SK-N-SH (cell line): Measurements from ENCODE around the gene LRRC45. TPM values are rescaled to one million over a fixed set of nuclear protein-coding genes. Genes with fewer than 3 reads are reported as not detected.

Source experiments
- CTCF ChIA-PET: fragments of 300-600, 350-600 bp; formaldehyde crosslinking; extraction: SDS; loops from one replicate; lab custom pipeline; 2021; lab: Yijun Ruan, JAX
- POLR2A ChIA-PET: fragments of 350-600 bp; sonication (Branson Sonifier 250); formaldehyde crosslinking; extraction: SDS; loops from one replicate; lab custom pipeline; 2020; ENCODE audit warnings: antibody characterized with exemption, inconsistent platforms; lab: Yijun Ruan, JAX
- DNase-seq: peaks from one replicate; pipeline ENCODE4 v3.0.0; 2012
- H2AFZ ChIP-seq: fragments of 200-600 bp; sonication (generic); 2 replicates; pipeline ENCODE4 v1.8.1; 2016; ENCODE audit warnings: antibody characterized with exemption, mild to moderate bottlenecking, low read depth
- H3F3A ChIP-seq: fragments of 200-600 bp; sonication (generic); replicated peaks from 2 replicates; pipeline ENCODE3; 2016; ENCODE audit warnings: antibody characterized with exemption, mild to moderate bottlenecking; ENCODE audit not compliant: insufficient read depth
- H3K27ac ChIP-seq, 2 experiments: fragments of 200-500 bp in 1 of 2; fragments of 200-600 bp in 1 of 2; sonication (Bioruptor generic) in 1 of 2; sonication (generic), shearing (Covaris generic) in 1 of 2; 2 replicates each; pipeline versions ENCODE4 v1.5.1 to v1.6.1; 2014 to 2016; ENCODE audit warnings: low read depth in 2 of 2, inconsistent platforms in 1 of 2, low read length in 1 of 2, mild to moderate bottlenecking in 1 of 2, mixed read lengths in 1 of 2
- H3K27me3 ChIP-seq: fragments of 200-600 bp; sonication (generic), shearing (Covaris generic); 2 replicates; pipeline ENCODE4 v1.6.1; 2016; ENCODE audit warnings: mixed run types; ENCODE audit not compliant: insufficient read depth
- H3K36me3 ChIP-seq, 2 experiments: fragments of 200-500 bp in 1 of 2; fragments of 200-600 bp in 1 of 2; sonication (Bioruptor generic) in 1 of 2; sonication (generic) in 1 of 2; replicated peaks in 1 of 2; 2 replicates each; pipeline versions ENCODE3 to v1.5.1; 2014 to 2016; ENCODE audit warnings: low read length in 1 of 2, mild to moderate bottlenecking in 1 of 2; ENCODE audit not compliant: insufficient read depth in 2 of 2, control insufficient read depth in 1 of 2
- H3K4me1 ChIP-seq, 2 experiments: fragments of 200-500 bp in 1 of 2; fragments of 200-600 bp in 1 of 2; sonication (Bioruptor generic) in 1 of 2; sonication (generic), shearing (Covaris generic) in 1 of 2; 2 replicates each; pipeline versions ENCODE4 v1.5.1 to v1.6.1; 2014 to 2016; ENCODE audit warnings: low read depth in 1 of 2, low read length in 1 of 2, mixed run types in 1 of 2; ENCODE audit not compliant: insufficient read depth in 2 of 2, control insufficient read depth in 1 of 2
- H3K4me2 ChIP-seq: fragments of 200-600 bp; sonication (generic), shearing (Covaris generic); 2 replicates; pipeline ENCODE4 v1.6.1; 2017; ENCODE audit warnings: mixed run types
- H3K4me3 ChIP-seq, 2 experiments: fragments of 200-500 bp in 1 of 2; fragments of 200-600 bp in 1 of 2; sonication (Bioruptor generic) in 1 of 2; sonication (generic), shearing (Covaris generic) in 1 of 2; 2 replicates each; pipeline versions ENCODE4 v1.5.1 to v1.8.1; 2014 to 2016; ENCODE audit warnings: low read depth in 2 of 2, inconsistent platforms in 1 of 2, low read length in 1 of 2, mild to moderate bottlenecking in 1 of 2, mixed read lengths in 1 of 2, moderate library complexity in 1 of 2
- H3K79me2 ChIP-seq: fragments of 200-600 bp; sonication (generic); 2 replicates; pipeline ENCODE4 v1.8.1; 2017; ENCODE audit warnings: mild to moderate bottlenecking; ENCODE audit not compliant: insufficient read depth
- H3K9ac ChIP-seq: fragments of 200-600 bp; sonication (generic); 2 replicates; pipeline ENCODE4 v1.6.1; 2017; ENCODE audit warnings: mixed run types
- H3K9me2 ChIP-seq: fragments of 200-600 bp; sonication (generic); 2 replicates; pipeline ENCODE4 v1.6.1; 2017; ENCODE audit warnings: mixed run types
- H3K9me3 ChIP-seq: fragments of 200-600 bp; sonication (generic); 2 replicates; pipeline ENCODE4 v1.6.1; 2017; ENCODE audit warnings: mixed run types, mild to moderate bottlenecking, moderate library complexity
- H4K20me1 ChIP-seq: fragments of 200-600 bp; sonication (generic); 2 replicates; pipeline ENCODE4 v1.6.1; 2017; ENCODE audit warnings: mild to moderate bottlenecking, mixed run types; ENCODE audit not compliant: insufficient read depth
- EZH2phosphoT487 ChIP-seq: fragments of 200-600 bp; sonication (generic); IDR thresholded peaks from 2 replicates; pipeline ENCODE4 v1.6.1; 2017; ENCODE audit warnings: low read depth, mixed run types, mild to moderate bottlenecking, antibody characterized with exemption, moderate library complexity, borderline replicate concordance
- GABPA ChIP-seq: IDR thresholded peaks from 2 replicates; pipeline ENCODE4 v1.4.0; 2012; ENCODE audit warnings: low read depth, mild to moderate bottlenecking
- GATA2 ChIP-seq: sonication (generic); formaldehyde crosslinking; IDR thresholded peaks from 2 replicates; pipeline ENCODE4 v1.5.0; 2020; ENCODE audit warnings: mild to moderate bottlenecking, missing genetic modification reagents
- MEF2A ChIP-seq: IDR thresholded peaks from 2 replicates; pipeline ENCODE4 v1.4.0; 2012; ENCODE audit warnings: low read depth, borderline replicate concordance
- MXI1 ChIP-seq: IDR thresholded peaks from 2 replicates; pipeline ENCODE4 v1.6.1; 2012; ENCODE audit warnings: mild to moderate bottlenecking, low read depth, low read length, improper control_type of control experiment
- RXRA ChIP-seq: IDR thresholded peaks from 2 replicates; pipeline ENCODE4 v1.4.0; 2012; ENCODE audit warnings: low read depth, mild to moderate bottlenecking, borderline replicate concordance
- TCF12 ChIP-seq: IDR thresholded peaks from 2 replicates; pipeline ENCODE4 v1.4.0; 2012
- YY1 ChIP-seq: IDR thresholded peaks from 2 replicates; pipeline ENCODE4 v1.4.0; 2012; ENCODE audit warnings: low read depth, mild to moderate bottlenecking
- WGBS: methylation state at CpG from one replicate; pipeline ENCODE4 v1.1.6; 2017; ENCODE audit warnings: low lambda C conversion rate; 5-methylcytosine and 5-hydroxymethylcytosine counted together
- polyA plus RNA-seq, 3 experiments: library from polyadenylated mRNA; depleted of rRNA; stranded (reverse); fragments of >200 nt; gene quantifications; 2 replicates each; pipeline ENCODE4 v1.2.3, GENCODE V29; 2012
- TF ChIP-seq, protein P1 (sequence below): IDR thresholded peaks from 2 replicates; pipeline ENCODE4 v1.4.0; 2012; ENCODE audit warnings: low read depth, borderline replicate concordance

LRRC45 gene
- polyA plus RNA-seq, 1 of the 3 experiments (the other 2 are of a cell fraction) = 31.5 TPM

DNA sequence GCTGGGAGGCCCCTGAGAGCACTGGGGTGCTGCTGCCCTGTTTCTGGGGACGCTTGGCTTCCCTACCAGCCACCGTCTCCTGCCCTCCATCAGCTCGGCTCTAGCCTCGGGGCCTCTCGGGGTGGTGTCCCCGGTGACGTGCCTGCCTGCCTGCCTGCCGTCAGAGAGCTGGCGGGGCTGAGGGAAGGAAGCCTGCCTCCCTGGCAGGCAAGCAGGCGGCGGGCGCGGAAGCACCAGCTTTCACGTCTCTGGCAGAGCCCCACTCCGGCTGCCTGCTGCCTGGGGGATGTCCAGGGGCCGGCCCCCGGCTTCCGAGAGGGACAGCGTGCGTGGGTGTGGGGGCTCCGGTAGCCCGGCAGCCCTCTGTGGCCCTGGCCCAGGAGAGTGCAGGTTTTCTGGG lies 9.8 kb upstream of the LRRC45 start:
- ChIA-PET CTCF (interaction anchor here (0.6 to 35.7 kb wide), 11 partner anchors 8 to 144 kb away, joined by 3 to 1216 read pairs (median 6); partner anchors contain the start of genes CENPX, DCXR, LRRC45 and MAFG), POLR2A (interaction anchor here (0.6 to 1.0 kb wide), 4 partner anchors 35 to 85 kb away, joined by 3 to 4 read pairs (median 3); partner anchors contain the start of gene FASN)
- peaks cover 4% of the 10 kb centered on the region; the same call in 1 of the 2 replicates for H3K79me2 ChIP-seq
- peaks cover 1 to 12% of the 10 kb centered on the region in 2 experiments for H3K36me3 ChIP-seq
- H3K4me2 ChIP-seq = no peak overlapping the region
- TF ChIP-seq MXI1 (peak; percentile 33; the same call in 1 of the 2 replicates), EZH2phosphoT487 (no peak)
- WGBS = 78% methylated on average over 17 of the region's 22 CpGs
- H3K27me3 ChIP-seq = no peaks in the 10 kb centered on the region
- H3K27ac ChIP-seq = peak overlapping the region in 1 of 2 experiments; percentile 82; a peak in 2 of 4 replicates
- no peak overlapping the region for H2AFZ ChIP-seq
- no peaks in the 10 kb centered on the region for H4K20me1 ChIP-seq
- H3K9me3 ChIP-seq = no peaks in the 10 kb centered on the region
- peaks cover 8% of the 10 kb centered on the region for H3F3A ChIP-seq
- H3K9ac ChIP-seq = no peak overlapping the region
- H3K4me3 ChIP-seq = no peak overlapping the region
- H3K9me2 ChIP-seq = no peaks in the 10 kb centered on the region
- DNase-seq = peak; percentile 94
- H3K4me1 ChIP-seq = peaks cover 0 to 24% of the 10 kb centered on the region in 2 experiments; a peak in 1 of 4 replicates

DNA sequence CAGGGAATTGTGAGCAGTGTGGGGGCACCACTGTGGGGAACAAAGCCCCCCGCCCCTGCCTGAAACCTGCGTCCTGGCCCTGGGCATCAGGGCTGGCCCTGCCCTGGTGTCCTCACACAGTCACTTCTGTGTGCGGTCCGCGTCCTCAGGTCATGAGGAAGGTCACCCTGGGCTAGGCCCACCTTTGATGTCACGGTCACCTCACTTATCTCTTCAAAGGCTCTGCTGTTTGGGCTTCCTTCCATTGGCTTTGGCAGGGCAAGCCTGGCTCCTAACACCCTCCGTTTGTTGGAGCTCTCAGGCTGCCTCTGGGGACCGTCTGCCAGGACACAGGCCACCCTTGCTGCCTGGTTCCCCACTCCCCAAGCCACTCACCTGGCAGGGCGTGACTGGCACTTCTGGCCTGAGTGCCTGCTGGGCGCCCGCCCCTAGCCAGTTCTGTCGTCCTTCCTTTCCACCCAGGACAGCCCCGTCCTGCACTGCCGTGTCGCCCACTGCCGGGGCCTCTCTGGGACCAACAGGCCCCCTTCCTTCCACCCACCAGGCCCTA lies 9.3 kb upstream of the LRRC45 start:
- Histone ChIP-seq H3K4me2 (no peak overlapping the region), H3K36me3 (peaks cover 6 to 17% of the 10 kb centered on the region in 2 experiments), H3F3A (peaks cover 12% of the 10 kb centered on the region), H3K9ac (no peak overlapping the region), H2AFZ (no peak overlapping the region), H3K27me3 (no peaks in the 10 kb centered on the region), H4K20me1 (no peaks in the 10 kb centered on the region), H3K79me2 (peaks cover 6% of the 10 kb centered on the region; the same call in 1 of the 2 replicates), H3K27ac (peak overlapping the region in 1 of 2 experiments; percentile 82; a peak in 2 of 4 replicates), H3K9me2 (no peaks in the 10 kb centered on the region), H3K4me3 (no peak overlapping the region), H3K9me3 (no peaks in the 10 kb centered on the region), H3K4me1 (peaks cover 0 to 21% of the 10 kb centered on the region in 2 experiments; a peak in 1 of 4 replicates)
- CTCF ChIA-PET = interaction anchor here (1.0 to 35.7 kb wide), 8 partner anchors 8 to 86 kb away, joined by 3 to 1216 read pairs (median 8); partner anchors contain the start of genes CENPX, DCXR, LRRC45 and MAFG
- POLR2A ChIA-PET = interaction anchor here (1.0 kb wide), 1 partner anchor 35 kb away, joined by 4 read pairs; no protein-coding TSS in a partner anchor
- WGBS = 99% methylated on average over 14 of the region's 16 CpGs
- TF ChIP-seq, protein P1, sequence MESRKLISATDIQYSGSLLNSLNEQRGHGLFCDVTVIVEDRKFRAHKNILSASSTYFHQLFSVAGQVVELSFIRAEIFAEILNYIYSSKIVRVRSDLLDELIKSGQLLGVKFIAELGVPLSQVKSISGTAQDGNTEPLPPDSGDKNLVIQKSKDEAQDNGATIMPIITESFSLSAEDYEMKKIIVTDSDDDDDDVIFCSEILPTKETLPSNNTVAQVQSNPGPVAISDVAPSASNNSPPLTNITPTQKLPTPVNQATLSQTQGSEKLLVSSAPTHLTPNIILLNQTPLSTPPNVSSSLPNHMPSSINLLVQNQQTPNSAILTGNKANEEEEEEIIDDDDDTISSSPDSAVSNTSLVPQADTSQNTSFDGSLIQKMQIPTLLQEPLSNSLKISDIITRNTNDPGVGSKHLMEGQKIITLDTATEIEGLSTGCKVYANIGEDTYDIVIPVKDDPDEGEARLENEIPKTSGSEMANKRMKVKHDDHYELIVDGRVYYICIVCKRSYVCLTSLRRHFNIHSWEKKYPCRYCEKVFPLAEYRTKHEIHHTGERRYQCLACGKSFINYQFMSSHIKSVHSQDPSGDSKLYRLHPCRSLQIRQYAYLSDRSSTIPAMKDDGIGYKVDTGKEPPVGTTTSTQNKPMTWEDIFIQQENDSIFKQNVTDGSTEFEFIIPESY = no peak
- TF ChIP-seq GABPA = no peak
- no peak for DNase-seq

DNA sequence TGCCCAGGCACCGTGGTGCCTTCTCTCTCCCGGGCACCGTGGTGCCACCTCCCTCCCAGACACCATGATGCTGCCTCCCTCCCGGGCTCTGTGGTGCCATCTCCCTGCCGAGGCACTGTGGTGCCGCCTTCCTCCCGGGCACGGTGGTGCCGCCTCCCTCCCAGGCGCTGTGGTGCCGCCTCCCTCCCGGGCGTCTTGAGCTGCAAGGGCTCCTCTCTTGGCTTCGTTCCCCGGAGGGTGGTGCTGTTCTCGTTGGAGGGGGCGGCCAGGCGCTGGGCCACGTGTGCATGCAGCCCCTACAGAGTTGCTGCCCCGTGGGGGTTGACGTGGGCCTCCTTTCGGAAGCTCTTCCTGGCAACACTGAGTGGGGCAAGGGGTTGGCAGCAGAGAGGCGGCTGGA lies 8.7 kb upstream of the LRRC45 start:
- H3K9ac ChIP-seq = no peak overlapping the region
- DNase-seq = peak; percentile 44
- H4K20me1 ChIP-seq = no peaks in the 10 kb centered on the region
- 81% methylated on average over 21 of the region's 23 CpGs for WGBS
- POLR2A ChIA-PET = no interaction called here
- H3K36me3 ChIP-seq = peaks cover 7 to 23% of the 10 kb centered on the region in 2 experiments
- no peaks in the 10 kb centered on the region for H3K27me3 ChIP-seq
- no peak overlapping the region for H3K4me2 ChIP-seq
- H3K79me2 ChIP-seq = peaks cover 6% of the 10 kb centered on the region; the same call in 1 of the 2 replicates
- no peaks in the 10 kb centered on the region for H3K9me3 ChIP-seq
- no peak for TF ChIP-seq YY1
- no peak for TF ChIP-seq MEF2A
- TF ChIP-seq MXI1 = no peak
- no peak for TF ChIP-seq RXRA
- no peak for TF ChIP-seq TCF12
- TF ChIP-seq GATA2 (CRISPR knock-in tag) = no peak
- H2AFZ ChIP-seq = no peak overlapping the region
- peaks cover 0 to 21% of the 10 kb centered on the region in 2 experiments; a peak in 1 of 4 replicates for H3K4me1 ChIP-seq
- H3K9me2 ChIP-seq = no peaks in the 10 kb centered on the region
- H3K4me3 ChIP-seq = no peak overlapping the region
- CTCF ChIA-PET = interaction anchor here (1.1 to 35.7 kb wide), 5 partner anchors 16 to 145 kb away, joined by 3 to 1216 read pairs (median 8); partner anchors contain the start of genes DCXR, NOTUM and RAC3
- peaks cover 12% of the 10 kb centered on the region for H3F3A ChIP-seq
- no peak overlapping the region; a peak in 1 of 4 replicates for H3K27ac ChIP-seq
